ENCODE results near the gene ZMAT5.

- TF ChIP-seq FOXM1 (IDR thresholded peaks at IDR 0.05; ENCODE audit: borderline replicate concordance, low read depth) (no peak), EP300 (IDR thresholded peaks at IDR 0.05; ENCODE audit: borderline replicate concordance) (no peak), CREB1 (IDR thresholded peaks at IDR 0.05; ENCODE audit: low read depth) (no peak), CEBPB (IDR thresholded peaks at IDR 0.05) (no peak), RAD21 (IDR thresholded peaks at IDR 0.05; ENCODE audit: low read depth) (no peak), MAX (IDR thresholded peaks at IDR 0.05) (no peak), REST (IDR thresholded peaks at IDR 0.05; ENCODE audit: low read depth) (no peak), USF1 (IDR thresholded peaks at IDR 0.05) (no peak), TEAD4 (IDR thresholded peaks at IDR 0.05) (no peak), TAF1 (IDR thresholded peaks at IDR 0.05; ENCODE audit: low read depth) (no peak), NFIC (IDR thresholded peaks at IDR 0.05) (no peak), EGR1 (IDR thresholded peaks at IDR 0.05) (no peak), YY1 (IDR thresholded peaks at IDR 0.05; ENCODE audit: low read depth) (no peak), TCF12 (IDR thresholded peaks at IDR 0.05; ENCODE audit: low read depth) (no peak)
These were observed 13.4 kb upstream of the ZMAT5 start for GRCh38 chr22:29780220-29780619.
